ENCODE measurements around the gene COMMD1.

The COMMD1 gene

GRCh38 chr2:61970807-61971556, 65.5 kb downstream of the COMMD1 start:
- no peak for TF ChIP-seq POLR2AphosphoS5 (IDR thresholded peaks at IDR 0.05; ENCODE audit: low read depth, low read length)
- no peak for TF ChIP-seq FOXP2 (optimal IDR thresholded peaks at IDR 0.05; ENCODE audit: borderline replicate concordance, extremely low read depth, extremely low read length, insufficient read depth)
- no peak for TF ChIP-seq REST (IDR thresholded peaks at IDR 0.05; ENCODE audit: insufficient read depth in 1 of 2, low read depth in 2 of 2, low read length in 2 of 2)
- TF ChIP-seq SIN3A (IDR thresholded peaks at IDR 0.05; ENCODE audit: borderline replicate concordance, insufficient read depth, low read length): no peak
- TF ChIP-seq TAF1 (IDR thresholded peaks at IDR 0.05; ENCODE audit: borderline replicate concordance, insufficient read depth, low read length): no peak

GRCh38 chr2:61978522-61978921, 73.0 kb downstream of the COMMD1 start:
- TF ChIP-seq REST (IDR thresholded peaks at IDR 0.05; ENCODE audit: insufficient read depth in 1 of 2, low read depth in 2 of 2, low read length in 2 of 2): no peak
- no peak for TF ChIP-seq SIN3A (IDR thresholded peaks at IDR 0.05; ENCODE audit: borderline replicate concordance, insufficient read depth, low read length)
- no peak for TF ChIP-seq POLR2AphosphoS5 (IDR thresholded peaks at IDR 0.05; ENCODE audit: low read depth, low read length)
- no peak for TF ChIP-seq TAF1 (IDR thresholded peaks at IDR 0.05; ENCODE audit: borderline replicate concordance, insufficient read depth, low read length)
- TF ChIP-seq FOXP2 (optimal IDR thresholded peaks at IDR 0.05; ENCODE audit: borderline replicate concordance, extremely low read depth, extremely low read length, insufficient read depth): no peak

GRCh38 chr2:61980758-61981157, 75.3 kb downstream of the COMMD1 start:
- TF ChIP-seq SIN3A (IDR thresholded peaks at IDR 0.05; ENCODE audit: borderline replicate concordance, insufficient read depth, low read length): no peak
- no peak for TF ChIP-seq TAF1 (IDR thresholded peaks at IDR 0.05; ENCODE audit: borderline replicate concordance, insufficient read depth, low read length)
- no peak for TF ChIP-seq POLR2AphosphoS5 (IDR thresholded peaks at IDR 0.05; ENCODE audit: low read depth, low read length)

- TF ChIP-seq TAF1 (IDR thresholded peaks at IDR 0.05; ENCODE audit: borderline replicate concordance, insufficient read depth, low read length) (no peak), SIN3A (IDR thresholded peaks at IDR 0.05; ENCODE audit: borderline replicate concordance, insufficient read depth, low read length) (no peak), FOXP2 (optimal IDR thresholded peaks at IDR 0.05; ENCODE audit: borderline replicate concordance, extremely low read depth, extremely low read length, insufficient read depth) (no peak), POLR2AphosphoS5 (IDR thresholded peaks at IDR 0.05; ENCODE audit: low read depth, low read length) (no peak), REST (IDR thresholded peaks at IDR 0.05; ENCODE audit: insufficient read depth in 1 of 2, low read depth in 2 of 2, low read length in 2 of 2) (no peak)
Observed at GRCh38 chr2:61984682-61985081, 79.2 kb downstream of the COMMD1 start.

- no peak for TF ChIP-seq FOXP2 (optimal IDR thresholded peaks at IDR 0.05; ENCODE audit: borderline replicate concordance, extremely low read depth, extremely low read length, insufficient read depth)
- no peak for TF ChIP-seq TAF1 (IDR thresholded peaks at IDR 0.05; ENCODE audit: borderline replicate concordance, insufficient read depth, low read length)
- TF ChIP-seq SIN3A (IDR thresholded peaks at IDR 0.05; ENCODE audit: borderline replicate concordance, insufficient read depth, low read length): no peak
- TF ChIP-seq REST (IDR thresholded peaks at IDR 0.05; ENCODE audit: insufficient read depth in 1 of 2, low read depth in 2 of 2, low read length in 2 of 2): no peak
- no peak for TF ChIP-seq POLR2AphosphoS5 (IDR thresholded peaks at IDR 0.05; ENCODE audit: low read depth, low read length)
Observed at GRCh38 chr2:61988462-61989366, 83.2 kb downstream of the COMMD1 start.
